A549 (cell line): ENCODE results near the gene NTHL1.

Source experiments
- JUNB ChIP-seq: fragments of >200 bp; sonication (Bioruptor Twin); formaldehyde crosslinking; IDR thresholded peaks from 2 replicates; pipeline ENCODE4 v1.6.1; 2016
- NFE2L2 ChIP-seq: fragments of 150-350 bp; conservative IDR thresholded peaks from 2 replicates; pipeline ENCODE4 v1.6.1; 2014; ENCODE audit warnings: low read length
- PBX3 ChIP-seq: IDR thresholded peaks from 2 replicates; pipeline ENCODE4 v1.6.1; 2012
- POLR2A ChIP-seq: IDR thresholded peaks from 2 replicates; pipeline ENCODE4 v1.6.1; 2012; ENCODE audit warnings: mild to moderate bottlenecking, low read length
- RFX5 ChIP-seq: fragments of 450-650 bp; IDR thresholded peaks from 2 replicates; pipeline ENCODE4 v1.7.1; 2014; ENCODE audit warnings: antibody characterized with exemption, mild to moderate bottlenecking, moderate library complexity
- SREBF2 ChIP-seq: fragments of 450-650 bp; IDR thresholded peaks from 2 replicates; pipeline ENCODE4 v1.6.1; 2014; ENCODE audit warnings: mild to moderate bottlenecking, moderate library complexity
- TF ChIP-seq, protein P1 (sequence below): fragments of >200 bp; sonication (Bioruptor Twin); formaldehyde crosslinking; IDR thresholded peaks from 3 replicates; pipeline ENCODE4 v1.5.1; 2016
- TF ChIP-seq, protein P2 (sequence below): IDR thresholded peaks from 2 replicates; pipeline ENCODE4 v1.6.1; 2012; ENCODE audit warnings: low read depth, borderline replicate concordance

DNA sequence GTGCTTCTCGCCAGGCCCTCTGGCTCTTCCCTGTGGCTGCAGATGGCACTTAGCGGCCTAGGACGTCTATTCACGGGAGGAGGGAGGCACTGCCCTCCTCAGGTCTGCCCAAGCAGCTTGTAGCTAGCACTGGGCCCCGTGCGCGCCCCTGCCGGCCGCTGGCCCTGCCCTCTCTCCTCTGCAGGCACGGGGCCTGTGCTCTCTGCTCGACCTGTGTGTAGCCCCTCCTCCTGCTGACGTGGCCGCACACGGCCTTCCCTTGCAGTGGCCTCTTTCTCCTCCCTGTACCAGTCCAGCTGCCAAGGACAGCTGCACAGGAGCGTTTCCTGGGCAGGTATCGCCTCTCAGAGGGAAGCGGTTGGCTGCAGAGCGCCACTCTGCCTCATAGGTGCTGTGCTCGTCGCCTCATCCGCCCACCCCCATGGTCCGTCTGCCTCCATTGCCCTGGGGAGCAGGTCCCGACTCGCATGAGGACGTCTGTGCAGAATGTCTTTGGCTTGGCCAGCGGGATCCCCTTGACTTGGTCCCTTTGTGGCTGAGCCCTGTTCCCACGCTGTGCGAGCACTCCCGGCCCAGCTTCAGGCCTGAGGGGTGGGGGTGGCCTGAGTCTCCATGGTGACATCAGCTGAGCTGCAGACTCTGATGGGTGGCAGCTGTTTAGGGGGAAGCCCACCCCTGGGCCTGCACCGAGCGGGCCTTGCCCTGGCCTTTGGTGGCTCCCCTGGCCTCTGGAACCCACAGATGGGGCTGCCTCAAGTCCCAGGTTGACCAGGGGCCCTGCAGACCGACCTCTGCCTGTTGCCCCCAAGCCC is 34.7 kb upstream of the NTHL1 start:
- TF ChIP-seq NFE2L2 (no peak), PBX3 (no peak), JUNB (no peak), SREBF2 (no peak), POLR2A (no peak), RFX5 (no peak)
- TF ChIP-seq, protein P1, sequence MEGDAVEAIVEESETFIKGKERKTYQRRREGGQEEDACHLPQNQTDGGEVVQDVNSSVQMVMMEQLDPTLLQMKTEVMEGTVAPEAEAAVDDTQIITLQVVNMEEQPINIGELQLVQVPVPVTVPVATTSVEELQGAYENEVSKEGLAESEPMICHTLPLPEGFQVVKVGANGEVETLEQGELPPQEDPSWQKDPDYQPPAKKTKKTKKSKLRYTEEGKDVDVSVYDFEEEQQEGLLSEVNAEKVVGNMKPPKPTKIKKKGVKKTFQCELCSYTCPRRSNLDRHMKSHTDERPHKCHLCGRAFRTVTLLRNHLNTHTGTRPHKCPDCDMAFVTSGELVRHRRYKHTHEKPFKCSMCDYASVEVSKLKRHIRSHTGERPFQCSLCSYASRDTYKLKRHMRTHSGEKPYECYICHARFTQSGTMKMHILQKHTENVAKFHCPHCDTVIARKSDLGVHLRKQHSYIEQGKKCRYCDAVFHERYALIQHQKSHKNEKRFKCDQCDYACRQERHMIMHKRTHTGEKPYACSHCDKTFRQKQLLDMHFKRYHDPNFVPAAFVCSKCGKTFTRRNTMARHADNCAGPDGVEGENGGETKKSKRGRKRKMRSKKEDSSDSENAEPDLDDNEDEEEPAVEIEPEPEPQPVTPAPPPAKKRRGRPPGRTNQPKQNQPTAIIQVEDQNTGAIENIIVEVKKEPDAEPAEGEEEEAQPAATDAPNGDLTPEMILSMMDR: no peak
- TF ChIP-seq, protein P2, sequence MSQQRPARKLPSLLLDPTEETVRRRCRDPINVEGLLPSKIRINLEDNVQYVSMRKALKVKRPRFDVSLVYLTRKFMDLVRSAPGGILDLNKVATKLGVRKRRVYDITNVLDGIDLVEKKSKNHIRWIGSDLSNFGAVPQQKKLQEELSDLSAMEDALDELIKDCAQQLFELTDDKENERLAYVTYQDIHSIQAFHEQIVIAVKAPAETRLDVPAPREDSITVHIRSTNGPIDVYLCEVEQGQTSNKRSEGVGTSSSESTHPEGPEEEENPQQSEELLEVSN: no peak
